Measurements from ENCODE around the gene ELOB.

The ELOB gene

GRCh38 chr16:2777231-2777902 lies at the start of gene ELOB:
Gene ELOB, minus strand, starts transcription at chr16:2777280. Its CDS starts 41 bp downstream, at chr16:2777239.
- H3K36me3 ChIP-seq (ENCODE audit: control insufficient read depth, low read depth, low read length): peaks cover 17% of the 10 kb centered on the region
- peak within 1 kb of the TSS; percentile 97 for H3K4me3 ChIP-seq (ENCODE audit: low read length)
- peak within 1 kb of the TSS; percentile 96 for H3K9ac ChIP-seq (ENCODE audit: low read length)
- H3K27ac ChIP-seq (ENCODE audit: low read length): peak within 1 kb of the TSS; percentile 97
- H3K4me1 ChIP-seq (ENCODE audit: control insufficient read depth, low read depth, low read length): peaks cover 5% of the 10 kb centered on the region
- no peaks in the 10 kb centered on the region for H3K9me3 ChIP-seq (ENCODE audit: control insufficient read depth, low read depth, low read length)
- no peaks in the 10 kb centered on the region for H3K27me3 ChIP-seq (ENCODE audit: control insufficient read depth, insufficient read depth, low read length)

GRCh38 chr16:2825906-2826305 lies 48.8 kb upstream of the ELOB start:
- Histone ChIP-seq H3K27ac (ENCODE audit: low read length) (no peak overlapping the region), H3K9ac (ENCODE audit: low read length) (no peak overlapping the region), H3K4me1 (ENCODE audit: control insufficient read depth, low read depth, low read length) (no peaks in the 10 kb centered on the region), H3K27me3 (ENCODE audit: control insufficient read depth, insufficient read depth, low read length) (no peaks in the 10 kb centered on the region), H3K9me3 (ENCODE audit: control insufficient read depth, low read depth, low read length) (no peaks in the 10 kb centered on the region), H3K36me3 (ENCODE audit: control insufficient read depth, low read depth, low read length) (no peaks in the 10 kb centered on the region), H3K4me3 (ENCODE audit: low read length) (no peak overlapping the region)

DNA sequence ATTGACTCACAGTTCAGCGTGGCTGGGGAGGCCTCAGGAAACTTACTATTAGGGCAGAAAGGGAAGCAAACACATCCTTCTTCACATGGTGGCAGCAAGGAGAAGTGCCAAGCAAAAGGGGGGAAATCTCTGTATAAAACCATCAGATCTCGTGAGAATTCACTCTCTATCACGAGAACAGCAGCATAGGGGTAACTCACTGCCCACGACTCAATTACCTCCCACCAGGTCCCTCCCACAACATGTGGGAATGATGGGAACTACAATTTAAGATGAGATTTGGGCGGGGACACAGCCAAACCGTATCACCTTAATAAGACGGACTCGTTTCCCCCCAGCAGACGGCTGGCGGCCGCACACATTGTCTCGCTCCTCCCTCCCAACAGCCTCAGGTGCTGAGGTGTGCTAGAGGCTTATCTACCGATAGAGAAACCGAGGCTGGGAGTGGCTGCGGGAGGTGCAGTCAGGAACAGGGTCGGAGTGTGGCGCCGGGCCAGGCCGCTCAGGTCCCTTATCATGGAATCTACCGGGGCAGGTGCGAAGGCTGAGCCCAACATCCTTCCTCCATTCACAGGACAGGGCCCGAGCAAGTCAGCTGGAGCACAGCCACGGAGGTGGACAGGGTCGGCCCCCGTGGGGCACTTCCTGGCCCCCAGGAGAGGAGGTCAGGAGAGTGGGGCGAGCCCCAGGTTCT lies 48.1 kb upstream of the ELOB start:
- Histone ChIP-seq H3K27ac (ENCODE audit: low read length) (no peak overlapping the region), H3K9ac (ENCODE audit: low read length) (no peak overlapping the region), H3K4me3 (ENCODE audit: low read length) (no peak overlapping the region), H3K9me3 (ENCODE audit: control insufficient read depth, low read depth, low read length) (no peaks in the 10 kb centered on the region), H3K27me3 (ENCODE audit: control insufficient read depth, insufficient read depth, low read length) (no peaks in the 10 kb centered on the region), H3K36me3 (ENCODE audit: control insufficient read depth, low read depth, low read length) (no peaks in the 10 kb centered on the region), H3K4me1 (ENCODE audit: control insufficient read depth, low read depth, low read length) (no peaks in the 10 kb centered on the region)

DNA sequence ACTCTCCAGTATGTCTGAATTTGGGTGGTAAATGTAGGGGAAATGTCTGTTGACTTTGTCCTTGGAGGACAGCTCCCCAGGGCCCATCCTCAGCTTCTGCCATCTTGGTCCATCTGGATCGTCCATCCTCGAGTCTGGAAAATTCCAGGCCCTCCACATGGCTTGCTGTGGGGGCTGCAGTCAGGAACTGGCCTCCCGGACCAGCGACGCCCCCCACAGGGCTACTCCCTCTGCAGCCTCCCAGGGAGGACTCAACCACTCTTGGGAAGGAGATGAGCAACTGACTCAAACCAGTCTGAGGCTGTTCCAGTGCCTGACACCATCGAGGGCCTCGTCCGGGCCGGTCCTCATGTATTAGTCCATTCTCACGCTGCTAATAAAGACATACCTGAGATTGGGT lies 47.5 kb upstream of the ELOB start:
- Histone ChIP-seq H3K9me3 (ENCODE audit: control insufficient read depth, low read depth, low read length) (no peaks in the 10 kb centered on the region), H3K9ac (ENCODE audit: low read length) (no peak overlapping the region), H3K27me3 (ENCODE audit: control insufficient read depth, insufficient read depth, low read length) (no peaks in the 10 kb centered on the region), H3K36me3 (ENCODE audit: control insufficient read depth, low read depth, low read length) (no peaks in the 10 kb centered on the region), H3K4me3 (ENCODE audit: low read length) (no peak overlapping the region), H3K27ac (ENCODE audit: low read length) (no peak overlapping the region), H3K4me1 (ENCODE audit: control insufficient read depth, low read depth, low read length) (no peaks in the 10 kb centered on the region)

DNA sequence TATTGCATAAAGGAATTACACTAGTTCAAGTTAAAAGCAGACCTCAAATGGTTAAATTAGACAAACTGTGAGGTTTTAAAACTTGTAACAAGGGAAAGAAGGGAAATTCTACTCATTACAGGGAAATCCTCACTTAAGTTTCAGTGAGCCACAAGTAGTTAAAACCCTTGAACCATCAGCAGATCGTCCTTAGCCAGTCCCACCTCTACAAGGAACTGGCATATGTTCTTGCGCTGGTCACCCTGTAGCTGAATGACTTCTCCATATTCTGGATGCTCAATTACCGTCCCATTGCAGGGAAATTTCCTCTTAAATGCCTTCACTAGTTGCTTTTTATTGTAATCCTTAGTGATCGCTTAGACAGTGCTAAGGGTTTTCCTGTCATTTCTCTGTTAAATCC lies 45.4 kb upstream of the ELOB start:
- Histone ChIP-seq H3K27me3 (ENCODE audit: control insufficient read depth, insufficient read depth, low read length) (no peaks in the 10 kb centered on the region), H3K9me3 (ENCODE audit: control insufficient read depth, low read depth, low read length) (no peaks in the 10 kb centered on the region), H3K36me3 (ENCODE audit: control insufficient read depth, low read depth, low read length) (no peaks in the 10 kb centered on the region), H3K4me1 (ENCODE audit: control insufficient read depth, low read depth, low read length) (no peaks in the 10 kb centered on the region), H3K27ac (ENCODE audit: low read length) (no peak overlapping the region), H3K4me3 (ENCODE audit: low read length) (no peak overlapping the region), H3K9ac (ENCODE audit: low read length) (no peak overlapping the region)

DNA sequence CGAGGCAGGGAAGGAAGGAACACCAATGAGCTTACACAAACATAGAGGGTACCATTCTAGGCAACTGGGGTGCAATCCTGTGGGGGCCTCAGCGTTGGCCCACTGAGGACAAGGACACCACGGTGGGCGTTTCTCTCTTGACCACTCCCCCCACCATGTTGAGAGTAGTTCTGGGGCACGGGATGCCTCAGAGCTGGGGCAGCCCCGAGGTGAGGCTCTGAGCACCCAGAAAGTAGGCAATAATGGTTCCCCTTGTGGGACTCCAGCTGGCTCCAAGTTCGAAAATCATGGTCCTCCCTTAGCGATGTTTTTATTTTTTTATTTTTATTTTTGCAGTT lies 45.0 kb upstream of the ELOB start:
- H3K9ac ChIP-seq (ENCODE audit: low read length): no peak overlapping the region
- no peaks in the 10 kb centered on the region for H3K9me3 ChIP-seq (ENCODE audit: control insufficient read depth, low read depth, low read length)
- H3K36me3 ChIP-seq (ENCODE audit: control insufficient read depth, low read depth, low read length): no peaks in the 10 kb centered on the region
- no peaks in the 10 kb centered on the region for H3K4me1 ChIP-seq (ENCODE audit: control insufficient read depth, low read depth, low read length)
- H3K4me3 ChIP-seq (ENCODE audit: low read length): no peak overlapping the region
- no peaks in the 10 kb centered on the region for H3K27me3 ChIP-seq (ENCODE audit: control insufficient read depth, insufficient read depth, low read length)
- H3K27ac ChIP-seq (ENCODE audit: low read length): no peak overlapping the region

DNA sequence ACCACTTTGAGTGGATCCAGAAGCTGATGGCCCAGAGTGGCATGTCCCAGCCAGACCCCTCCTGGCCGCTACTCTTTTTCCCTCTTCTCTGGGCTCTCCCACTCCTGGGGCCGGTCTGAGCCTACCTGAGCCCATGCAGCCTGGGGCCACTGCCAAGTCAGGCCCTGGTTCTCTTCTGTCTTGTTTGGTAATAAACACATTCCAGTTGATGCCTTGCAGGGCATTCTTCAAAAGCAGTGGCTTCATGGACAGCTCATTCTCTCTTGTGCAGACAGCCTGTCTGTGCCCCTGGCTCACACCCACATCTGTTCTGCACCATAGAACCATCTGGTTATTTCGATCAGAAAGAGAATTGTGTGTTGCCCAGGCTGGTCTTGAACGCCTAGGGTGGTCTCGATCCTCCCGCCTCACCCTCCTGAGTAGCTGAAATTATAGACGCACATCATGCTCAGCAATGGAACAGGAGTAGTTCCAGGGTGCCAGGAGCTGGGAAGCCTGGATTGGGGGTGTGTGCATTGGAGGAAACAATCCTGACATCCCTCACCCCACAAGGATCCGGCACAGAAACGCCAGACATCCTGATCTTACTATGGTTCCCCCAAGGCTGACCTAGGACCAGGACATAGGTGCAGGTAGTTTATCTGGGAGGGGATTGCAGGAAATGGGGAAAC lies 44.5 kb upstream of the ELOB start:
- no peaks in the 10 kb centered on the region for H3K9me3 ChIP-seq (ENCODE audit: control insufficient read depth, low read depth, low read length)
- H3K36me3 ChIP-seq (ENCODE audit: control insufficient read depth, low read depth, low read length): no peaks in the 10 kb centered on the region
- no peaks in the 10 kb centered on the region for H3K4me1 ChIP-seq (ENCODE audit: control insufficient read depth, low read depth, low read length)
- no peaks in the 10 kb centered on the region for H3K27me3 ChIP-seq (ENCODE audit: control insufficient read depth, insufficient read depth, low read length)
- no peak overlapping the region for H3K27ac ChIP-seq (ENCODE audit: low read length)
- no peak overlapping the region for H3K9ac ChIP-seq (ENCODE audit: low read length)
- H3K4me3 ChIP-seq (ENCODE audit: low read length): no peak overlapping the region

DNA sequence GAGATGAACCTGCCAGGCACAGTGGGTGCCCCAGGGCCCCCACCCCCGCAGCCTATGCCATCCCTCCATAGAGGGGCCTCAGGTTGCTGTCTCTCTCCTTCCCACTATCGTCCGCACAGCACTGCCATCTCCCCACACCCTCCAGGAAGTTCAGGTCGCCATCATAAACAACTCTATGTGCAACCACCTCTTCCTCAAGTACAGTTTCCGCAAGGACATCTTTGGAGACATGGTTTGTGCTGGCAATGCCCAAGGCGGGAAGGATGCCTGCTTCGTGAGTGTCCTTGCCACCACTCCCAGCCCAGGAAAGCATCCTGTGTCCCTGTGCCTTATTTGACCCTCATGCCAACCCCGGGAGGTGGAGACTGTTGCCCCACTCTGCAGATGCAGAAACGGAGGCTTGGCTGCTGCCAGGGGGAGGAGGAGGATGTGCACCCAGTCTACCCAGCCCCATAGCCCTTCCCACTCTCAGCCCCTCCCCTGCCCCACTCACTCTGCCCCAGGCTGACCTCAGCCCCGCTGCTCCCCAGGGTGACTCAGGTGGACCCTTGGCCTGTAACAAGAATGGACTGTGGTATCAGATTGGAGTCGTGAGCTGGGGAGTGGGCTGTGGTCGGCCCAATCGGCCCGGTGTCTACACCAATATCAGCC lies 43.9 kb upstream of the ELOB start:
- no peaks in the 10 kb centered on the region for H3K4me1 ChIP-seq (ENCODE audit: control insufficient read depth, low read depth, low read length)
- no peak overlapping the region for H3K27ac ChIP-seq (ENCODE audit: low read length)
- H3K4me3 ChIP-seq (ENCODE audit: low read length): no peak overlapping the region
- no peaks in the 10 kb centered on the region for H3K27me3 ChIP-seq (ENCODE audit: control insufficient read depth, insufficient read depth, low read length)
- no peak overlapping the region for H3K9ac ChIP-seq (ENCODE audit: low read length)
- no peaks in the 10 kb centered on the region for H3K36me3 ChIP-seq (ENCODE audit: control insufficient read depth, low read depth, low read length)
- H3K9me3 ChIP-seq (ENCODE audit: control insufficient read depth, low read depth, low read length): no peaks in the 10 kb centered on the region

DNA sequence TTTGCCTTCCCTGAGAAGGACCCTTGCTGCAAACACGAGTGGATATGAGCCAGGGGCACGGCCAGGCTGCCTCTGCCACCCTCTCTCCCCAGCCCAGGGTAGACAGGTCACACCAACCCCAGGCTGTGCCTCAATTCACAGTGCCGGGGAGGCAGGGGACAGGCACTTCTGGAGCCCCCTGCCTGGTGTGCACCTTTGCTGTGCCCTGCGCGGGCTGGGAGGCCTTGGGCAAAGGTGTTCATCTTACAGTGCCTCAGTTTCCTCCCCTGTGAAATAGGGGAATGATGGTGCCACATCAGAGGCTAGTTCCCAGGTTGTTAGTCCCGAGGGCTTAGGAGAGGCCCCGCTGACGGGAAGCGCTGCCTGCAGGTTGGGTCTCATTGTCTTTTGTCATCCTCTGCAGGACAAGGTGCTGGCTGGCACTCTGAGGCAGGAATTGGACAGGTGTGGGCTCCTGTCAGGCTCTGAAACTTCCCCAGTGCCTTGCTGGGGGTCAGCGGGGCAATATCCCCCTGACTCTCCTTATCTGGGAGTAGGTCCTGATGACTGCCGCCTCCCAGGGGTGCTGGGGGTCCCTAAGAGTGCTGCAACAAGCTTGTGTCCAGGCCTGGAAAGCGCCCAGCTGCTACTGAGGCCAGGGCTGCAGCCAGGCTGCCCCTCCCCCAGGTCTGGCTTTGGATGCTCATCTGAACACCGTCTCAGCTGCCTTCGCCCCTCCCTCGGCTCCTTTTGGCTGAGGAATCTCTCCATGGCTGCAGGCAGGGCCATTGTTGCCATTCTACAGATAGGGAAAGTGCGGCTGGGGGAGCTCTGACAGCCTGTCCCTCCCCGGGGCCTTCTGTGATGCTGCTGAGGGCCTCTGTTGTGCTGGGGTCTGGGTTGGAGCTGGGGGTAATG lies 43.1 kb upstream of the ELOB start:
- H3K27me3 ChIP-seq (ENCODE audit: control insufficient read depth, insufficient read depth, low read length): no peaks in the 10 kb centered on the region
- no peak overlapping the region for H3K9ac ChIP-seq (ENCODE audit: low read length)

DNA sequence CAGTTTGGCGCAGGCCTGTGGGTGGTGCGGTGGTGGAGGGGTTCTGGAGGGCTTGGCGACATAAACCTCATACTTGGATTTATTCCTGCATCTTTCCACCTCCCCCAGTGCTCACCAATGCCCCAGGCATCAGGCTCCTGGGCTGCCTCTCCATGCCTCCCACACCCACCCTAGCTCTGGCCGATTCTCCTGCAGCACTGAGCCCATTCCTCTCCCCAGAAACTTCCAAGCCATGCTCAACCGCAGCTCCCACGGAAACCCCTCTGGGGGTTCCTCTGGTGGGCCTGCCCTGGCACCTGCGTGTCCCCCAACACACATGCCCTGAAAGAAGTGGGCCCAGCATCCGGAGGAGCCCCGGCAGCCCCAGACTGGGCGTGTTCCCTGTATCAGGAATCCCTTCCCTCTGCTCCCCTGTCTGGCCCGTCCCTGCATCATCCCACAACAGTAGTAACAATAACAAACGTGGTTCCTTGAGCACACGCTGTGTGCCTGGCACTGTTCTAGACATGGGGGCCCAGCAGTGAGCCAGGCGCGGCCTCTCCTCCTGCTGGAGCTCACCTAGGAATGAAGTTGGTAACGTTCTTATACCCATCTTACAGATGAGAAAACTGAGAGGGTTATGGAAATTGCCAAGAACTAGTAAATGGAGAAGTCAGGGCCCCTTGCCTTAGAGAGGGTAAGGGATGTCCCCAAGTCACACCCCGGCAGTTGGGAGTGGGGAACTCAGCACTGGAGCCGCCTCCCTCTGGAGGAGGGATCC lies 42.3 kb upstream of the ELOB start:
- Histone ChIP-seq H3K9ac (ENCODE audit: low read length) (no peak overlapping the region), H3K36me3 (ENCODE audit: control insufficient read depth, low read depth, low read length) (no peaks in the 10 kb centered on the region), H3K27me3 (ENCODE audit: control insufficient read depth, insufficient read depth, low read length) (no peaks in the 10 kb centered on the region), H3K9me3 (ENCODE audit: control insufficient read depth, low read depth, low read length) (no peaks in the 10 kb centered on the region), H3K4me1 (ENCODE audit: control insufficient read depth, low read depth, low read length) (no peaks in the 10 kb centered on the region), H3K27ac (ENCODE audit: low read length) (no peak overlapping the region), H3K4me3 (ENCODE audit: low read length) (no peak overlapping the region)

More for the DNA sequence above, 43.1 kb upstream of the ELOB start:
- Histone ChIP-seq H3K4me3 (ENCODE audit: low read length) (no peak overlapping the region), H3K9me3 (ENCODE audit: control insufficient read depth, low read depth, low read length) (no peaks in the 10 kb centered on the region), H3K4me1 (ENCODE audit: control insufficient read depth, low read depth, low read length) (no peaks in the 10 kb centered on the region), H3K27ac (ENCODE audit: low read length) (no peak overlapping the region), H3K36me3 (ENCODE audit: control insufficient read depth, low read depth, low read length) (no peaks in the 10 kb centered on the region)

All from iPS-18a (cell line).